SK-N-SH (cell line): ENCODE data around the gene H2BW1. TPM values are rescaled to one million over a fixed set of nuclear protein-coding genes. Genes with fewer than 3 reads are reported as not detected.
"Not testable (repeated sequence)": the region's sequence is repeated elsewhere in the genome, so short reads cannot be mapped to it uniquely, and the experiment has no call there.

ENCODE experiments used
- CTCF ChIA-PET: fragments of 300-600, 350-600 bp; formaldehyde crosslinking; extraction: SDS; loops from one replicate; lab custom pipeline; 2021; lab: Yijun Ruan, JAX
- POLR2A ChIA-PET: fragments of 350-600 bp; sonication (Branson Sonifier 250); formaldehyde crosslinking; extraction: SDS; loops from one replicate; lab custom pipeline; 2020; ENCODE audit warnings: antibody characterized with exemption, inconsistent platforms; lab: Yijun Ruan, JAX
- DNase-seq: peaks from one replicate; pipeline ENCODE4 v3.0.0; 2012
- H2AFZ ChIP-seq: fragments of 200-600 bp; sonication (generic); 2 replicates; pipeline ENCODE4 v1.8.1; 2016; ENCODE audit warnings: antibody characterized with exemption, mild to moderate bottlenecking, low read depth
- H3F3A ChIP-seq: fragments of 200-600 bp; sonication (generic); replicated peaks from 2 replicates; pipeline ENCODE3; 2016; ENCODE audit warnings: antibody characterized with exemption, mild to moderate bottlenecking; ENCODE audit not compliant: insufficient read depth
- H3K27ac ChIP-seq, 2 experiments: fragments of 200-500 bp in 1 of 2; fragments of 200-600 bp in 1 of 2; sonication (Bioruptor generic) in 1 of 2; sonication (generic), shearing (Covaris generic) in 1 of 2; 2 replicates each; pipeline versions ENCODE4 v1.5.1 to v1.6.1; 2014 to 2016; ENCODE audit warnings: low read depth in 2 of 2, inconsistent platforms in 1 of 2, low read length in 1 of 2, mild to moderate bottlenecking in 1 of 2, mixed read lengths in 1 of 2
- H3K27me3 ChIP-seq: fragments of 200-600 bp; sonication (generic), shearing (Covaris generic); 2 replicates; pipeline ENCODE4 v1.6.1; 2016; ENCODE audit warnings: mixed run types; ENCODE audit not compliant: insufficient read depth
- H3K36me3 ChIP-seq, 2 experiments: fragments of 200-500 bp in 1 of 2; fragments of 200-600 bp in 1 of 2; sonication (Bioruptor generic) in 1 of 2; sonication (generic) in 1 of 2; replicated peaks in 1 of 2; 2 replicates each; pipeline versions ENCODE3 to v1.5.1; 2014 to 2016; ENCODE audit warnings: low read length in 1 of 2, mild to moderate bottlenecking in 1 of 2; ENCODE audit not compliant: insufficient read depth in 2 of 2, control insufficient read depth in 1 of 2
- H3K4me1 ChIP-seq, 2 experiments: fragments of 200-500 bp in 1 of 2; fragments of 200-600 bp in 1 of 2; sonication (Bioruptor generic) in 1 of 2; sonication (generic), shearing (Covaris generic) in 1 of 2; 2 replicates each; pipeline versions ENCODE4 v1.5.1 to v1.6.1; 2014 to 2016; ENCODE audit warnings: low read depth in 1 of 2, low read length in 1 of 2, mixed run types in 1 of 2; ENCODE audit not compliant: insufficient read depth in 2 of 2, control insufficient read depth in 1 of 2
- H3K4me2 ChIP-seq: fragments of 200-600 bp; sonication (generic), shearing (Covaris generic); 2 replicates; pipeline ENCODE4 v1.6.1; 2017; ENCODE audit warnings: mixed run types
- H3K4me3 ChIP-seq, 2 experiments: fragments of 200-500 bp in 1 of 2; fragments of 200-600 bp in 1 of 2; sonication (Bioruptor generic) in 1 of 2; sonication (generic), shearing (Covaris generic) in 1 of 2; 2 replicates each; pipeline versions ENCODE4 v1.5.1 to v1.8.1; 2014 to 2016; ENCODE audit warnings: low read depth in 2 of 2, inconsistent platforms in 1 of 2, low read length in 1 of 2, mild to moderate bottlenecking in 1 of 2, mixed read lengths in 1 of 2, moderate library complexity in 1 of 2
- H3K79me2 ChIP-seq: fragments of 200-600 bp; sonication (generic); 2 replicates; pipeline ENCODE4 v1.8.1; 2017; ENCODE audit warnings: mild to moderate bottlenecking; ENCODE audit not compliant: insufficient read depth
- H3K9ac ChIP-seq: fragments of 200-600 bp; sonication (generic); 2 replicates; pipeline ENCODE4 v1.6.1; 2017; ENCODE audit warnings: mixed run types
- H3K9me2 ChIP-seq: fragments of 200-600 bp; sonication (generic); 2 replicates; pipeline ENCODE4 v1.6.1; 2017; ENCODE audit warnings: mixed run types
- H3K9me3 ChIP-seq: fragments of 200-600 bp; sonication (generic); 2 replicates; pipeline ENCODE4 v1.6.1; 2017; ENCODE audit warnings: mixed run types, mild to moderate bottlenecking, moderate library complexity
- H4K20me1 ChIP-seq: fragments of 200-600 bp; sonication (generic); 2 replicates; pipeline ENCODE4 v1.6.1; 2017; ENCODE audit warnings: mild to moderate bottlenecking, mixed run types; ENCODE audit not compliant: insufficient read depth
- EP300 ChIP-seq, 2 experiments: IDR thresholded peaks; 2 replicates each; pipeline versions ENCODE4 v1.4.0 to v1.6.1; 2012; ENCODE audit warnings: borderline replicate concordance in 1 of 2, low read depth in 1 of 2, low read length in 1 of 2
- NRF1 ChIP-seq: IDR thresholded peaks from 2 replicates; pipeline ENCODE4 v1.6.1; 2012; ENCODE audit warnings: low read depth, mild to moderate bottlenecking, low read length
- RAD21 ChIP-seq: IDR thresholded peaks from 2 replicates; pipeline ENCODE4 v1.6.1; 2012; ENCODE audit warnings: mild to moderate bottlenecking, low read length
- SIN3A ChIP-seq: IDR thresholded peaks from 2 replicates; pipeline ENCODE4 v1.6.1; 2012; ENCODE audit warnings: low read depth, mild to moderate bottlenecking, low read length, moderate library complexity, borderline replicate concordance
- WGBS: methylation state at CpG from one replicate; pipeline ENCODE4 v1.1.6; 2017; ENCODE audit warnings: low lambda C conversion rate; 5-methylcytosine and 5-hydroxymethylcytosine counted together
- polyA plus RNA-seq, 3 experiments: library from polyadenylated mRNA; depleted of rRNA; stranded (reverse); fragments of >200 nt; gene quantifications; 2 replicates each; pipeline ENCODE4 v1.2.3, GENCODE V29; 2012
- TF ChIP-seq, protein P1 (sequence below): fragments of 200-600 bp; sonication (generic); IDR thresholded peaks from 2 replicates; pipeline ENCODE4 v1.6.1; 2017; ENCODE audit warnings: antibody characterized with exemption, mild to moderate bottlenecking, moderate library complexity

The H2BW1 gene
- polyA plus RNA-seq, 1 of the 3 experiments (the other 2 are of a cell fraction), result not detected

DNA sequence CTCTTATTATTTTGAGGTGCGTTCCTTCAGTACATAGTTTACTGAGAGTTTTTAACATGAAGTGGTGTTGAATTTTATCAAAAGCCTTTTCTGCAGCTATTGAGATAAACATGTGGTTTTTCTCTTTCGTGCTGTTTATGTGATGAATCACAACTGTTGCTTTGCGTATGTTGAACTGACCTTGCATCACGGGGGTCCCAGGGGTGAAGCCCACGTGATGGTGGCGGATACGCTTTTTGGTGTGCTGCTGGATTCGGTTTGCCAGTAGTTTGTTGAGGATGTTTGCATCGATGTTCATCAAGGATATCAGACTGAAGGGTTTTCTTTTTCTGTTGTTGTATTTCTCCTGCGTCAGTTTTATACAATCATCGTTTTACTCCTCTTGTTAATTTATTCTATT, 4.6 kb upstream of the H2BW1 start:
- H3K36me3 ChIP-seq, result no peaks in the 10 kb centered on the region
- no peak overlapping the region for H3K9ac ChIP-seq
- no peak overlapping the region for H3K27ac ChIP-seq
- no peaks in the 10 kb centered on the region for H3K9me3 ChIP-seq
- no peaks in the 10 kb centered on the region for H3K79me2 ChIP-seq
- peaks cover 41% of the 10 kb centered on the region for H3K27me3 ChIP-seq
- POLR2A ChIA-PET, result no interaction called here
- CTCF ChIA-PET, result no interaction called here
- H3K4me3 ChIP-seq, result no peak overlapping the region
- H3K4me2 ChIP-seq, result no peak overlapping the region
- DNase-seq, result no peak
- no peaks in the 10 kb centered on the region for H4K20me1 ChIP-seq
- TF ChIP-seq, protein P1, sequence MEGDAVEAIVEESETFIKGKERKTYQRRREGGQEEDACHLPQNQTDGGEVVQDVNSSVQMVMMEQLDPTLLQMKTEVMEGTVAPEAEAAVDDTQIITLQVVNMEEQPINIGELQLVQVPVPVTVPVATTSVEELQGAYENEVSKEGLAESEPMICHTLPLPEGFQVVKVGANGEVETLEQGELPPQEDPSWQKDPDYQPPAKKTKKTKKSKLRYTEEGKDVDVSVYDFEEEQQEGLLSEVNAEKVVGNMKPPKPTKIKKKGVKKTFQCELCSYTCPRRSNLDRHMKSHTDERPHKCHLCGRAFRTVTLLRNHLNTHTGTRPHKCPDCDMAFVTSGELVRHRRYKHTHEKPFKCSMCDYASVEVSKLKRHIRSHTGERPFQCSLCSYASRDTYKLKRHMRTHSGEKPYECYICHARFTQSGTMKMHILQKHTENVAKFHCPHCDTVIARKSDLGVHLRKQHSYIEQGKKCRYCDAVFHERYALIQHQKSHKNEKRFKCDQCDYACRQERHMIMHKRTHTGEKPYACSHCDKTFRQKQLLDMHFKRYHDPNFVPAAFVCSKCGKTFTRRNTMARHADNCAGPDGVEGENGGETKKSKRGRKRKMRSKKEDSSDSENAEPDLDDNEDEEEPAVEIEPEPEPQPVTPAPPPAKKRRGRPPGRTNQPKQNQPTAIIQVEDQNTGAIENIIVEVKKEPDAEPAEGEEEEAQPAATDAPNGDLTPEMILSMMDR, result no peak
- no peak for TF ChIP-seq EP300 (IDR thresholded peaks at IDR 0.05; ENCODE audit: borderline replicate concordance in 1 of 2, low read depth in 1 of 2, low read length in 1 of 2)
- no peak for TF ChIP-seq RAD21
- 17% methylated on average over 11 of the region's 11 CpGs for WGBS
- no peak overlapping the region for H2AFZ ChIP-seq
- no peaks in the 10 kb centered on the region for H3K9me2 ChIP-seq
- H3F3A ChIP-seq, result no peaks in the 10 kb centered on the region
- no peaks in the 10 kb centered on the region for H3K4me1 ChIP-seq

DNA sequence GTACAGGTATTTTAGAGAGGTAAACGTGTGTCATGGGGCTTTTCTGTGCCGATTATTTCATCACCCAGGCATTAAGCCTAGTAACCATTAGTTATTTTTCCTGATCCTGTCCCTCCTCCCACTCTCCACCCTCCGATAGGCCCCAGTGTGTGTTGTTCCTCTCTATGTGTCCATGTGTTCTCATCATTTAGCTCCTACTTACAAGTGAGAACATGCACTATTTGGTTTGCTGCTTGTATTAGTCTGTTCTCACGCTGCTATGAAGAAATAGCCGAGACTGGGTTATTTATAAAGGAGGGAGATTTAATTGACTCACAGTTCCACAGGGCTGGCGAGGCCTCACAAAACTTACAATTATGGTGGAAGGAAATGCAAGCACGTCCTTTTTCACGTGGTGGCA, 2.1 kb upstream of the H2BW1 start:
- DNase-seq, H3K9me2 ChIP-seq, H3K4me2 ChIP-seq, H4K20me1 ChIP-seq, H3K4me1 ChIP-seq, H3K4me3 ChIP-seq, H2AFZ ChIP-seq, H3K79me2 ChIP-seq, H3K9ac ChIP-seq, H3K9me3 ChIP-seq, H3K27ac ChIP-seq, POLR2A ChIA-PET, H3K36me3 ChIP-seq, CTCF ChIA-PET, H3F3A ChIP-seq: not testable (repeated sequence)
- WGBS, result 10% methylated on average over 8 of the region's 8 CpGs
- H3K27me3 ChIP-seq, result peaks cover 41% of the 10 kb centered on the region

DNA sequence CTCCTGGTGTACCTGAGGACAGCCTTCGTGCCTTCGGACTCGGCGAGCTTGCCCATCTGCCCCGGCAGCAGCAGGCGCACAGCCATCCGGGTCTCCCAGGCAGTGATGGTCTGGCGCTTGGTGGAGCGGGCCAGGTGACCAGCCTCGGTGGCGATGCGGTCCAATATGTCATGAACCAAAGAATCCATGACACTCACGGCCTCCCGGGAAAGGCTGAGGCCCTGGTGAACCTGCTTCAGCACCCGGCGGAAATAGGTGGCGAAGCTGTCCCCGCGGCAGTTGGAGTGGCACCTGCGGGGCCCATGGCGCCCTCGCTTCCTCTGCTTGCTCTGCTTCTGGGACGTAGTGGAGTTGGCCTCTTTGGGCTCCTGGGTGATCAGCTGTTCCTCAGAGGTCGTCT, 350 bp downstream of the H2BW1 start:
- POLR2A ChIA-PET, result no interaction called here
- no peak for DNase-seq
- no peaks in the 10 kb centered on the region for H3K9me3 ChIP-seq
- no peak overlapping the region for H2AFZ ChIP-seq
- no peak overlapping the region for H3K27ac ChIP-seq
- no peaks in the 10 kb centered on the region for H3K9me2 ChIP-seq
- no peaks in the 10 kb centered on the region for H3K4me1 ChIP-seq
- CTCF ChIA-PET, result no interaction called here
- no peaks in the 10 kb centered on the region for H3F3A ChIP-seq
- H3K36me3 ChIP-seq, result no peaks in the 10 kb centered on the region
- no peak overlapping the region for H3K4me2 ChIP-seq
- no peaks in the 10 kb centered on the region for H4K20me1 ChIP-seq
- peaks cover 47% of the 10 kb centered on the region for H3K27me3 ChIP-seq
- TF ChIP-seq NRF1 (no peak), SIN3A (no peak)
- TF ChIP-seq, all 33 proteins: peak for 0
- Histone ChIP-seq H3K4me3 (no peak overlapping the region), H3K79me2 (no peaks in the 10 kb centered on the region), H3K9ac (no peak overlapping the region)
- no CpG with 5 or more reads among the region's 24 CpGs for WGBS
